ENCODE data around the gene TP53BP1.

- TF ChIP-seq CTCF (IDR thresholded peaks at IDR 0.05) (no peak), POLR2A (IDR thresholded peaks at IDR 0.05) (no peak)
Measured at GRCh38 chr15:43378601-43379000, 114.4 kb downstream of the TP53BP1 start.

Measured in heart left ventricle (tissue), 13 donors.